ENCODE results near the gene RERE. TPM values are rescaled to one million over a fixed set of nuclear protein-coding genes. Genes with fewer than 3 reads are reported as not detected.

Gene RERE
- total and polyA plus RNA-seq, 2 donors (not counting 3 experiments of a cell fraction or from before 2014, with no cell fraction given) = 14.1 to 113 TPM

DNA sequence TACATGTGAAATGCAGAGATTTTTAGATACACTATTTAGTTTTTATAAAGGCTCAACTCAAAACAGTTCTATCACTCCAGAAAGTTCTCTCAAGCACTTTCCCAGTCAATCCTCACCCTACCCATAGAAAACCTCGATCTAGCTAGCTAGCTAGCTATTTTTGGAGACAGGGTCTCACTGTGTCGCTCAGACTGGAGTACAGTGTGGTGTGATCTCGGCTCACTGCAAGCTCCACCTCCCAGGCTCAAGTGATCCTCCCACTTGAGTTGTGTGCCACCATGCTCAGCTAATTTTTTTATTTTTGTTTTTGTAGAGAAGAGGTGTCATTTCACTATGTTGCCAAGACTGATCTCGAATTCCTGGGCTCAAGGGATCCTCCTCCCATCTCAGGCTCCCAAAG lies 236.9 kb downstream of the RERE start:
- BruUV-seq (replicated peaks) = no TSS peak

More for the DNA sequence above, 236.9 kb downstream of the RERE start:
- Histone ChIP-seq H3K79me2 (ENCODE audit: control insufficient read depth, insufficient read depth, low read length) (peaks cover 14% of the 10 kb centered on the region), H3K27ac (ENCODE audit: insufficient read depth, low read depth, low read length) (no peak overlapping the region), H3K27me3 (ENCODE audit: control insufficient read depth in 2 of 2, insufficient read depth in 2 of 2, low read length in 2 of 2) (no peaks in the 10 kb centered on the region), H3K4me3 (replicated peaks in 1 of 3; ENCODE audit: insufficient read depth in 1 of 3, low read depth in 1 of 3, low read length in 3 of 3) (no peak overlapping the region), H3K9ac (replicated peaks; ENCODE audit: extremely low read depth, insufficient read depth, low read length) (no peak overlapping the region), H3K36me3 (ENCODE audit: control insufficient read depth in 2 of 2, extremely low read depth in 1 of 2, insufficient read depth in 2 of 2, low read length in 2 of 2) (no peaks in the 10 kb centered on the region), H4K20me1 (replicated peaks; ENCODE audit: control insufficient read depth, extremely low read depth, insufficient read depth, low read length) (no peaks in the 10 kb centered on the region), H3K9me1 (replicated peaks; ENCODE audit: control insufficient read depth, extremely low read depth, insufficient read depth, low read length) (no peaks in the 10 kb centered on the region), H3K4me1 (ENCODE audit: control insufficient read depth, extremely low read depth, insufficient read depth, low read length) (no peaks in the 10 kb centered on the region), H3K4me2 (ENCODE audit: insufficient read depth, low read length) (no peak overlapping the region), H3K9me3 (replicated peaks; ENCODE audit: control insufficient read depth, insufficient read depth, low read length) (no peaks in the 10 kb centered on the region), H2AFZ (ENCODE audit: low read depth, low read length) (no peak overlapping the region)
- intact Hi-C loops (cut with micrococcal nuclease) = no loop called here
- TF ChIP-seq FOS (IDR thresholded peaks at IDR 0.05; ENCODE audit: borderline replicate concordance, insufficient read depth, low read length) (no peak), MYC (IDR thresholded peaks at IDR 0.05; ENCODE audit: low read depth, low read length) (no peak), CTCF (IDR thresholded peaks at IDR 0.05; ENCODE audit: extremely low read depth in 1 of 2, insufficient read depth in 1 of 2, low read depth in 1 of 2, low read length in 2 of 2) (no peak), JUN (IDR thresholded peaks at IDR 0.05; ENCODE audit: borderline replicate concordance, insufficient read depth, insufficient read length, low read depth) (no peak), GATA2 (IDR thresholded peaks at IDR 0.05; ENCODE audit: insufficient read depth, insufficient read length, low read depth, low read length) (no peak), EZH2 (IDR thresholded peaks at IDR 0.05; ENCODE audit: borderline replicate concordance, low read depth, low read length, severe bottlenecking) (no peak), POLR2A (IDR thresholded peaks at IDR 0.05; ENCODE audit: low read depth, low read length) (no peak)
- CTCF ChIA-PET = interaction anchor here (1.1 to 2.6 kb wide), 2 partner anchors 10 to 92 kb away, joined by 3 to 13 read pairs; no protein-coding TSS in a partner anchor
- DNase-seq (ENCODE audit: low read depth, low spot score) (no peak), FAIRE-seq (no peak)
- dilution Hi-C loops (cut with MboI; ENCODE audit: extremely low pct_ligation_motif_present, low sequenced_read_pairs) = no loop called here
- POLR2A ChIA-PET = no interaction called here
